Measurements from ENCODE around the gene GLYATL3. TPM values are rescaled to one million over a fixed set of nuclear protein-coding genes. Genes with fewer than 3 reads are reported as not detected.

Gene GLYATL3
- total RNA-seq, 4 donors from 2014 or later = not detected

- ATAC-seq = no peak
- Histone ChIP-seq H3K27ac (no peak overlapping the region), H3K4me3 (no peak overlapping the region), H3K36me3 (peaks cover 0 to 3% of the 10 kb centered on the region in 2 donors), H3K4me1 (no peaks in the 10 kb centered on the region), H3K27me3 (no peaks in the 10 kb centered on the region), H3K9me3 (no peaks in the 10 kb centered on the region)
- no peak for TF ChIP-seq POLR2A (IDR thresholded peaks at IDR 0.05)
- TF ChIP-seq CTCF (IDR thresholded peaks at IDR 0.05 in 4 of 5, conservative IDR thresholded peaks at IDR 0.05 in 1 of 5) = no peak
- intact Hi-C loops (cut with DNase I; ENCODE audit: low total_unique reads) (no loop called here), in situ Hi-C loops (cut with MboI; ENCODE audit: low sequenced_read_pairs in 4 of 4) (no loop called here)
- DNase-seq = no peak
Measured at GRCh38 chr6:49497304-49497703, 2.4 kb upstream of the GLYATL3 start.

- ATAC-seq = no peak
- in situ Hi-C loops (cut with MboI; ENCODE audit: low sequenced_read_pairs in 4 of 4) = no loop called here
- no peak for DNase-seq
Measured at GRCh38 chr6:49499126-49499525, 597 bp upstream of the GLYATL3 start.

GRCh38 chr6:49504666-49505065 is 4.9 kb downstream of the GLYATL3 start:
- Histone ChIP-seq H3K27ac (no peak overlapping the region), H3K9me3 (no peaks in the 10 kb centered on the region), H3K4me3 (no peak overlapping the region), H3K27me3 (no peaks in the 10 kb centered on the region), H3K36me3 (no peaks in the 10 kb centered on the region), H3K4me1 (no peaks in the 10 kb centered on the region)
- in situ Hi-C loops (cut with MboI; ENCODE audit: low sequenced_read_pairs in 4 of 4) (no loop called here), intact Hi-C loops (cut with DNase I; ENCODE audit: low total_unique reads) (no loop called here)
- no peak for ATAC-seq
- DNase-seq = no peak
- TF ChIP-seq POLR2A (IDR thresholded peaks at IDR 0.05) (no peak), CTCF (IDR thresholded peaks at IDR 0.05 in 4 of 5, conservative IDR thresholded peaks at IDR 0.05 in 1 of 5) (no peak)

More at GRCh38 chr6:49499126-49499525, 597 bp upstream of the GLYATL3 start:
- Histone ChIP-seq H3K4me1 (no peaks in the 10 kb centered on the region), H3K36me3 (no peaks in the 10 kb centered on the region), H3K9me3 (no peaks in the 10 kb centered on the region), H3K27me3 (no peaks in the 10 kb centered on the region), H3K4me3 (no peak overlapping the region), H3K27ac (no peak overlapping the region)
- intact Hi-C loops (cut with DNase I; ENCODE audit: low total_unique reads) = no loop called here
- TF ChIP-seq CTCF (IDR thresholded peaks at IDR 0.05 in 4 of 5, conservative IDR thresholded peaks at IDR 0.05 in 1 of 5) (no peak), POLR2A (IDR thresholded peaks at IDR 0.05) (no peak)

- in situ Hi-C loops (cut with MboI; ENCODE audit: low sequenced_read_pairs in 4 of 4) = no loop called here
- no peak for ATAC-seq
- H3K27me3 ChIP-seq = no peaks in the 10 kb centered on the region
- intact Hi-C loops (cut with DNase I; ENCODE audit: low total_unique reads) = no loop called here
- H3K36me3 ChIP-seq = no peaks in the 10 kb centered on the region
- no peak overlapping the region for H3K27ac ChIP-seq
- no peak for TF ChIP-seq CTCF (IDR thresholded peaks at IDR 0.05 in 4 of 5, conservative IDR thresholded peaks at IDR 0.05 in 1 of 5)
- no peak for TF ChIP-seq POLR2A (IDR thresholded peaks at IDR 0.05)
- DNase-seq = no peak
- H3K4me1 ChIP-seq = no peaks in the 10 kb centered on the region
- H3K4me3 ChIP-seq = no peak overlapping the region
- no peaks in the 10 kb centered on the region for H3K9me3 ChIP-seq
Measured at GRCh38 chr6:49506569-49507111, 6.9 kb downstream of the GLYATL3 start.

GRCh38 chr6:49509342-49509741 is 9.6 kb downstream of the GLYATL3 start:
- TF ChIP-seq CTCF (IDR thresholded peaks at IDR 0.05 in 4 of 5, conservative IDR thresholded peaks at IDR 0.05 in 1 of 5) (no peak), POLR2A (IDR thresholded peaks at IDR 0.05) (no peak)
- H3K9me3 ChIP-seq = no peaks in the 10 kb centered on the region
- no peak for DNase-seq
- in situ Hi-C loops (cut with MboI; ENCODE audit: low sequenced_read_pairs in 4 of 4) (no loop called here), intact Hi-C loops (cut with DNase I; ENCODE audit: low total_unique reads) (no loop called here)
- no peaks in the 10 kb centered on the region for H3K4me1 ChIP-seq
- H3K4me3 ChIP-seq = no peak overlapping the region
- H3K27me3 ChIP-seq = no peaks in the 10 kb centered on the region
- H3K36me3 ChIP-seq = no peaks in the 10 kb centered on the region
- no peak for ATAC-seq
- no peak overlapping the region for H3K27ac ChIP-seq
